SU-DHL-6 (cell line): ENCODE data around the gene NDUFV3.
"Not testable (repeated sequence)": the region's sequence is repeated elsewhere in the genome, so short reads cannot be mapped to it uniquely, and the experiment has no call there.

Source experiments
- EZH2phosphoT487 ChIP-seq: fragments of 200-600 bp; sonication (generic), shearing (Covaris generic); conservative IDR thresholded peaks from 2 replicates; pipeline ENCODE4 v1.6.1; 2018; ENCODE audit warnings: mild to moderate bottlenecking, antibody characterized with exemption, low read length, moderate library complexity, mixed read lengths
- TF ChIP-seq, protein P1 (sequence below): fragments of 200-600 bp; sonication (generic); IDR thresholded peaks from one replicate; pipeline ENCODE4 v1.5.1; 2017; ENCODE audit warnings: antibody characterized with exemption, mild to moderate bottlenecking, low read length, moderate library complexity; ENCODE audit not compliant: insufficient read depth, poor library complexity, severe bottlenecking

DNA sequence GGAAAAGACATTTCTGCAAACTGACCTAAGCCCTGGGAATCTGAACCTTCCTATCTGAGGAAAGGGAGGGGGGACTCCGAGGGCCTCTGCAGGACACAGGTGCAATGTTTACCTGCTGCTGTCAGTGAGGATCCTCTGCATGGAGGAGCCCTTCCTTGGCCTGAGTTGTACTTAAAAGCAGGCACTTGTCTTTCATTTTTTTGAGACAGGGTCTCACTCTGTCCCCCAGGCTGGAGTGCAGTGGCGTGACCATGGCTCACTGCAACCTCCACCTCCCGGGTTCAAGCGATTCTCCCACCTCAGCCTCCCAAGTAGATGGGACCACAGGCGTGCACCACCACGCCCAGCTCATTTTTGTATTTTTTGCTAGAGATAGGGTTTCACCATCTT lies 45.5 kb downstream of the NDUFV3 start:
- TF ChIP-seq, protein P1, sequence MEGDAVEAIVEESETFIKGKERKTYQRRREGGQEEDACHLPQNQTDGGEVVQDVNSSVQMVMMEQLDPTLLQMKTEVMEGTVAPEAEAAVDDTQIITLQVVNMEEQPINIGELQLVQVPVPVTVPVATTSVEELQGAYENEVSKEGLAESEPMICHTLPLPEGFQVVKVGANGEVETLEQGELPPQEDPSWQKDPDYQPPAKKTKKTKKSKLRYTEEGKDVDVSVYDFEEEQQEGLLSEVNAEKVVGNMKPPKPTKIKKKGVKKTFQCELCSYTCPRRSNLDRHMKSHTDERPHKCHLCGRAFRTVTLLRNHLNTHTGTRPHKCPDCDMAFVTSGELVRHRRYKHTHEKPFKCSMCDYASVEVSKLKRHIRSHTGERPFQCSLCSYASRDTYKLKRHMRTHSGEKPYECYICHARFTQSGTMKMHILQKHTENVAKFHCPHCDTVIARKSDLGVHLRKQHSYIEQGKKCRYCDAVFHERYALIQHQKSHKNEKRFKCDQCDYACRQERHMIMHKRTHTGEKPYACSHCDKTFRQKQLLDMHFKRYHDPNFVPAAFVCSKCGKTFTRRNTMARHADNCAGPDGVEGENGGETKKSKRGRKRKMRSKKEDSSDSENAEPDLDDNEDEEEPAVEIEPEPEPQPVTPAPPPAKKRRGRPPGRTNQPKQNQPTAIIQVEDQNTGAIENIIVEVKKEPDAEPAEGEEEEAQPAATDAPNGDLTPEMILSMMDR, result not testable (repeated sequence)
- TF ChIP-seq EZH2phosphoT487, result not testable (repeated sequence)
